H9 (cell line): Measurements from ENCODE around the gene HIRA. TPM values are rescaled to one million over a fixed set of nuclear protein-coding genes. Genes with fewer than 3 reads are reported as not detected.

Experiments used
- DNase-seq: peaks from one replicate; pipeline ENCODE4 v3.0.0-alpha.2; 2017
- H2AFZ ChIP-seq: one replicate; pipeline ENCODE4 v1.6.1; 2013; ENCODE audit warnings: mild to moderate bottlenecking, low read length, control low read depth, moderate library complexity
- H2AK5ac ChIP-seq: 2 replicates; pipeline ENCODE4 v1.6.1; 2013; ENCODE audit warnings: low read length, control low read depth, mixed read lengths; ENCODE audit not compliant: insufficient read length
- H2BK120ac ChIP-seq: one replicate; pipeline ENCODE4 v1.6.1; 2013; ENCODE audit warnings: low read depth, mild to moderate bottlenecking, low read length, control low read depth, inconsistent platforms; ENCODE audit not compliant: poor library complexity, severe bottlenecking
- H2BK12ac ChIP-seq: 2 replicates; pipeline ENCODE4 v1.6.1; 2013; ENCODE audit warnings: low read length, control low read depth, mixed read lengths, low read depth; ENCODE audit not compliant: insufficient read length
- H2BK15ac ChIP-seq: 2 replicates; pipeline ENCODE4 v1.6.1; 2013; ENCODE audit warnings: low read depth, low read length, control low read depth
- H2BK20ac ChIP-seq: one replicate; pipeline ENCODE4 v1.6.1; 2013; ENCODE audit warnings: low read depth, mild to moderate bottlenecking, low read length, control low read depth, inconsistent platforms; ENCODE audit not compliant: poor library complexity, severe bottlenecking
- H2BK5ac ChIP-seq: 2 replicates; pipeline ENCODE4 v1.6.1; 2013; ENCODE audit warnings: low read length, control low read depth, mixed read lengths; ENCODE audit not compliant: insufficient read length
- H3K14ac ChIP-seq: 2 replicates; pipeline ENCODE4 v1.6.1; 2013; ENCODE audit warnings: low read length, control low read depth; ENCODE audit not compliant: insufficient read depth
- H3K18ac ChIP-seq: 2 replicates; pipeline ENCODE4 v1.6.1; 2013; ENCODE audit warnings: low read depth, mild to moderate bottlenecking, mixed read lengths, low read length, control low read depth; ENCODE audit not compliant: insufficient read length
- H3K23ac ChIP-seq: 2 replicates; pipeline ENCODE4 v1.6.1; 2013; ENCODE audit warnings: low read length, control low read depth, mixed read lengths, low read depth; ENCODE audit not compliant: insufficient read length
- H3K23me2 ChIP-seq: 2 replicates; pipeline ENCODE4 v1.6.1; 2013; ENCODE audit warnings: low read depth, mild to moderate bottlenecking, mixed read lengths, low read length, control low read depth; ENCODE audit not compliant: insufficient read length, poor library complexity, severe bottlenecking
- H3K27ac ChIP-seq: 2 replicates; pipeline ENCODE4 v1.5.1; 2013; ENCODE audit warnings: low read length, control low read depth, mixed read lengths, low read depth; ENCODE audit not compliant: insufficient read length
- H3K27me3 ChIP-seq: 2 replicates; pipeline ENCODE4 v1.6.1; 2013; ENCODE audit warnings: low read length, control low read depth, inconsistent platforms; ENCODE audit not compliant: insufficient read depth
- H3K4ac ChIP-seq: 2 replicates; pipeline ENCODE4 v1.6.1; 2013; ENCODE audit warnings: low read depth, mild to moderate bottlenecking, control low read depth, inconsistent platforms, low read length, moderate library complexity
- H3K4me1 ChIP-seq: 2 replicates; pipeline ENCODE4 v1.6.1; 2013; ENCODE audit warnings: low read length, control low read depth, inconsistent platforms; ENCODE audit not compliant: insufficient read depth
- H3K4me2 ChIP-seq: 2 replicates; pipeline ENCODE4 v1.6.1; 2013; ENCODE audit warnings: low read length, control low read depth, mixed read lengths; ENCODE audit not compliant: insufficient read length, insufficient read depth
- H3K56ac ChIP-seq: 2 replicates; pipeline ENCODE4 v1.6.1; 2013; ENCODE audit warnings: low read depth, mild to moderate bottlenecking, mixed read lengths, low read length, control low read depth; ENCODE audit not compliant: insufficient read length
- H3K79me1 ChIP-seq: 2 replicates; pipeline ENCODE4 v1.6.1; 2013; ENCODE audit warnings: low read depth, mild to moderate bottlenecking, moderate library complexity, low read length, control low read depth, inconsistent platforms; ENCODE audit not compliant: insufficient read depth, poor library complexity, severe bottlenecking
- H3K79me2 ChIP-seq: 2 replicates; pipeline ENCODE4 v1.6.1; 2013; ENCODE audit warnings: low read length, control low read depth, inconsistent platforms; ENCODE audit not compliant: insufficient read depth
- H3K9ac ChIP-seq: 2 replicates; pipeline ENCODE4 v1.6.1; 2013; ENCODE audit warnings: low read length, control low read depth, mixed read lengths; ENCODE audit not compliant: insufficient read length; ENCODE audit errors: extremely low read depth
- H3K9me3 ChIP-seq: one replicate; pipeline ENCODE4 v1.6.1; 2013; ENCODE audit warnings: low read depth, low read length, inconsistent platforms; ENCODE audit not compliant: control insufficient read depth
- H3T11ph ChIP-seq: one replicate; pipeline ENCODE4 v1.6.1; 2013; ENCODE audit warnings: mild to moderate bottlenecking, low read length, control low read depth, inconsistent platforms
- H4K20me1 ChIP-seq: one replicate; pipeline ENCODE4 v1.6.1; 2013; ENCODE audit not compliant: control insufficient read depth, insufficient read length, insufficient read depth
- H4K5ac ChIP-seq: 2 replicates; pipeline ENCODE4 v1.6.1; 2013; ENCODE audit warnings: low read depth, mild to moderate bottlenecking, mixed read lengths, low read length, control low read depth; ENCODE audit not compliant: insufficient read length
- H4K8ac ChIP-seq: replicated peaks from 2 replicates; pipeline ENCODE4 v1.6.1; 2013; ENCODE audit warnings: low read length, control low read depth, mixed read lengths, low read depth; ENCODE audit not compliant: insufficient read length
- H4K91ac ChIP-seq: 2 replicates; pipeline ENCODE4 v1.6.1; 2013; ENCODE audit warnings: low read depth, mild to moderate bottlenecking, moderate library complexity, mixed read lengths, low read length, control low read depth; ENCODE audit not compliant: insufficient read length
- H3K27ac Mint-ChIP-seq, 3 experiments: 2 replicates in 2 of 3; 3 replicates in 1 of 3; pipeline ENCODE4 v1.8.0; 2020 to 2021; ENCODE audit warnings: mixed read lengths in 3 of 3, mild to moderate bottlenecking in 1 of 3, moderate library complexity in 1 of 3
- H3K27me3 Mint-ChIP-seq: 2 replicates; pipeline ENCODE4 v1.8.0; 2021; ENCODE audit warnings: low read depth, mild to moderate bottlenecking, moderate library complexity, mixed read lengths
- H3K36me3 Mint-ChIP-seq, 3 experiments: 2 replicates in 2 of 3; 3 replicates in 1 of 3; pipeline ENCODE4 v1.8.0; 2020 to 2021; ENCODE audit warnings: low read depth in 3 of 3, mixed read lengths in 3 of 3; ENCODE audit not compliant: insufficient read depth in 1 of 3
- H3K4me1 Mint-ChIP-seq, 2 experiments: 2 replicates each; pipeline ENCODE4 v1.8.0; 2020; ENCODE audit warnings: mixed read lengths in 2 of 2
- H3K4me3 Mint-ChIP-seq, 2 experiments: 2 replicates in 1 of 2; 3 replicates in 1 of 2; pipeline ENCODE4 v1.8.0; 2020 to 2021; ENCODE audit warnings: mild to moderate bottlenecking in 2 of 2, mixed read lengths in 2 of 2, moderate library complexity in 1 of 2
- H3K9me3 Mint-ChIP-seq, 2 experiments: 2 replicates in 1 of 2; 3 replicates in 1 of 2; pipeline ENCODE4 v1.8.0; 2020; ENCODE audit warnings: mild to moderate bottlenecking in 2 of 2, mixed read lengths in 2 of 2, moderate library complexity in 1 of 2
- CTCF ChIP-seq: fragments of 200-600 bp; sonication (generic); conservative IDR thresholded peaks from 3 replicates; pipeline ENCODE4 v1.8.0; 2021; ENCODE audit warnings: antibody characterized with exemption, mild to moderate bottlenecking
- WGBS: extraction: QIAGEN DNeasy Blood & Tissue Kit; methylation state at CpG from one replicate; pipeline ENCODE4 v1.1.7; 2013; ENCODE audit warnings: missing lambda C conversion rate, low lambda C conversion rate, mixed read lengths; ENCODE audit not compliant: insufficient read length; ENCODE audit errors: extremely low coverage; 5-methylcytosine and 5-hydroxymethylcytosine counted together
- total RNA-seq: library from RNA; stranded (reverse); gene quantifications from 2 replicates; pipeline ENCODE4 v1.2.1, GENCODE V29; 2021

The HIRA gene
- total RNA-seq, 1 experiment from 2014 or later = 51.9 TPM

- Histone ChIP-seq H3K4me2 (no peak overlapping the region), H2BK120ac (no peak overlapping the region), H2AK5ac (no peak overlapping the region), H2BK5ac (no peak overlapping the region), H4K5ac (no peak overlapping the region), H3K23ac (no peak overlapping the region), H4K20me1 (no peaks in the 10 kb centered on the region), H3K23me2 (no peaks in the 10 kb centered on the region), H3K79me1 (no peaks in the 10 kb centered on the region), H3K4me1 (no peaks in the 10 kb centered on the region), H3K56ac (no peak overlapping the region), H4K8ac (no peak overlapping the region), H3K9ac (no peak overlapping the region), H3K79me2 (no peaks in the 10 kb centered on the region), H3K27me3 (no peaks in the 10 kb centered on the region), H3K9me3 (no peaks in the 10 kb centered on the region), H3K27ac (no peak overlapping the region), H2AFZ (no peak overlapping the region), H4K91ac (no peak overlapping the region), H2BK20ac (no peak overlapping the region), H2BK12ac (no peak overlapping the region), H3K14ac (no peak overlapping the region), H2BK15ac (no peak overlapping the region), H3K4ac (no peak overlapping the region), H3K18ac (no peak overlapping the region), H3T11ph (no peak overlapping the region)
- peaks cover 5 to 10% of the 10 kb centered on the region in 2 experiments for H3K9me3 Mint-ChIP-seq
- H3K27ac Mint-ChIP-seq = no peak overlapping the region; a peak in 1 of 7 replicates
- no peak for DNase-seq
- WGBS = no CpG with 5 or more reads among the region's 5 CpGs
- no peak for TF ChIP-seq CTCF
- no peak overlapping the region; a peak in 1 of 5 replicates for H3K4me3 Mint-ChIP-seq
- no peaks in the 10 kb centered on the region; the same call in 1 of the 2 replicates for H3K27me3 Mint-ChIP-seq
- H3K36me3 Mint-ChIP-seq = peaks cover 53 to 73% (median 68%) of the 10 kb centered on the region in 3 experiments
- no peaks in the 10 kb centered on the region for H3K4me1 Mint-ChIP-seq
Observed at GRCh38 chr22:19331975-19332374, 99.6 kb downstream of the HIRA start.
